ENCODE data around the gene C20orf96. TPM values are rescaled to one million over a fixed set of nuclear protein-coding genes. Genes with fewer than 3 reads are reported as not detected.
"Not testable (repeated sequence)": the region's sequence is repeated elsewhere in the genome, so short reads cannot be mapped to it uniquely, and the experiment has no call there.

Gene C20orf96
- total and polyA plus RNA-seq, 2 donors (not counting 3 experiments of a cell fraction or from before 2014, with no cell fraction given) = 17.0 to 17.2 TPM

DNA sequence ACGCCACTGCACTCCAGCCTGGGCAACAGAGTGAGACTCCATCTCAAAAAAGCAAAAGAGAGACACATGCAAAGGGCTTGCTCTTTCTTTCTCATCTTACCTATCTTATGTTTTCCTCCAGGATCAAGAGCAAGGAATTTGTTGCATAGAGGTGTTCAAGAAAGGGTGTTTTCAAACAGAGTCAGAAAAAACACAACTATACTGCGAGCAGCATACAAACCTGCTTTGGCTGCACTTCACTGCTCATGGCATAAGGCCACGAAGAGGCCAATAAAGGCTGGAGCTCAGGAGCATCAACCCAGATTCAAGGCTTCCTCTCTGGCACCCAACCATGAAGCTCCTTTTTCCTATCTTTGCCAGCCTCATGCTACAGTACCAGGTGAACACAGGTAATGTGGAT lies 63.6 kb downstream of the C20orf96 start, which contains the start of gene DEFB129:
Gene DEFB129, plus strand, starts transcription at position 301 of the 400 bp plus-strand sequence. Its CDS starts 31 bp downstream, at position 332.
- ChIA-PET CTCF (interaction anchor here (0.7 to 1.3 kb wide), 4 partner anchors 10 to 512 kb away, joined by 3 to 4 read pairs (median 3); no protein-coding TSS in a partner anchor), POLR2A (no interaction called here)
- TF ChIP-seq FOS (IDR thresholded peaks at IDR 0.05; ENCODE audit: borderline replicate concordance, insufficient read depth, low read length) (no peak), JUN (IDR thresholded peaks at IDR 0.05; ENCODE audit: borderline replicate concordance, insufficient read depth, insufficient read length, low read depth) (no peak), POLR2A (IDR thresholded peaks at IDR 0.05; ENCODE audit: low read depth, low read length) (no peak), POLR2AphosphoS5 (IDR thresholded peaks at IDR 0.05; ENCODE audit: insufficient read depth, low read depth, low read length) (no peak)
- Histone ChIP-seq H3K36me3 (ENCODE audit: control insufficient read depth in 2 of 2, extremely low read depth in 1 of 2, insufficient read depth in 2 of 2, low read length in 2 of 2) (no peaks in the 10 kb centered on the region), H3K4me2 (ENCODE audit: insufficient read depth, low read length) (no peak within 1 kb of the TSS), H3K27me3 (ENCODE audit: control insufficient read depth in 2 of 2, insufficient read depth in 2 of 2, low read length in 2 of 2) (peaks cover 6 to 14% of the 10 kb centered on the region in 2 experiments), H2AFZ (ENCODE audit: low read depth, low read length) (no peak within 1 kb of the TSS), H3K9me3 (replicated peaks; ENCODE audit: control insufficient read depth, insufficient read depth, low read length) (no peaks in the 10 kb centered on the region), H3K4me1 (ENCODE audit: control insufficient read depth, extremely low read depth, insufficient read depth, low read length) (no peaks in the 10 kb centered on the region), H3K4me3 (replicated peaks in 1 of 3; ENCODE audit: insufficient read depth in 1 of 3, low read depth in 1 of 3, low read length in 3 of 3) (no peak within 1 kb of the TSS), H3K27ac (ENCODE audit: insufficient read depth, low read depth, low read length) (no peak within 1 kb of the TSS), H3K9ac (replicated peaks; ENCODE audit: extremely low read depth, insufficient read depth, low read length) (no peak within 1 kb of the TSS), H3K79me2 (ENCODE audit: control insufficient read depth, insufficient read depth, low read length) (no peaks in the 10 kb centered on the region), H4K20me1 (replicated peaks; ENCODE audit: control insufficient read depth, extremely low read depth, insufficient read depth, low read length) (no peaks in the 10 kb centered on the region), H3K9me1 (replicated peaks; ENCODE audit: control insufficient read depth, extremely low read depth, insufficient read depth, low read length) (no peaks in the 10 kb centered on the region)
- DNase-seq (ENCODE audit: low read depth, low spot score) = no peak
- dilution Hi-C loops (cut with MboI; ENCODE audit: extremely low pct_ligation_motif_present, low sequenced_read_pairs) (no loop called here), intact Hi-C loops (cut with micrococcal nuclease) (no loop called here)
- BruUV-seq (replicated peaks) = no TSS peak
- no peak for FAIRE-seq

DNA sequence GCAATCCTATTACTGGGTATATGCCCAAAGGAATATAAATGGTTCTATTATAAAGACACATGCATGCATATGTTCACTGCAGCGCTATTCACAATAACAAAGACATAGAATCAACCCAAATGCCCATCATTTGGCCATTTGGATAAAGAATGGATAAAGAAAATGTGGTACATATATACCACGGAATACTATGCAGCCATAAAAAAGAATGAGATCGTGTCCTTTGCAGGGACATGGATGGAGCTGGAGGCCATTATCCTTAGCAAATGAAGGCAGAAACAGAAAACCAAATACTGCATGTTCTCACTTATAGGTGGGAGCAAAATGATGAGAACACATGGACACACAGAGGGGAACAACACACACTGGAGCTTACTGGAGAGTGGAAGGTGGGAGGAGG lies 64.7 kb downstream of the C20orf96 start:
- POLR2A ChIA-PET; intact Hi-C loops (cut with micrococcal nuclease); H3K4me1 ChIP-seq (ENCODE audit: control insufficient read depth, extremely low read depth, insufficient read depth, low read length); H4K20me1 ChIP-seq (replicated peaks; ENCODE audit: control insufficient read depth, extremely low read depth, insufficient read depth, low read length); BruUV-seq (replicated peaks); DNase-seq (ENCODE audit: low read depth, low spot score); H3K9me3 ChIP-seq (replicated peaks; ENCODE audit: control insufficient read depth, insufficient read depth, low read length); H3K9me1 ChIP-seq (replicated peaks; ENCODE audit: control insufficient read depth, extremely low read depth, insufficient read depth, low read length); FAIRE-seq; H3K79me2 ChIP-seq (ENCODE audit: control insufficient read depth, insufficient read depth, low read length); dilution Hi-C loops (cut with MboI; ENCODE audit: extremely low pct_ligation_motif_present, low sequenced_read_pairs); H2AFZ ChIP-seq (ENCODE audit: low read depth, low read length); H3K9ac ChIP-seq (replicated peaks; ENCODE audit: extremely low read depth, insufficient read depth, low read length); H3K27ac ChIP-seq (ENCODE audit: insufficient read depth, low read depth, low read length); H3K4me2 ChIP-seq (ENCODE audit: insufficient read depth, low read length); CTCF ChIA-PET; H3K36me3 ChIP-seq (ENCODE audit: control insufficient read depth in 2 of 2, extremely low read depth in 1 of 2, insufficient read depth in 2 of 2, low read length in 2 of 2); H3K4me3 ChIP-seq (replicated peaks in 1 of 3; ENCODE audit: insufficient read depth in 1 of 3, low read depth in 1 of 3, low read length in 3 of 3): not testable (repeated sequence)
- peaks cover 6 to 16% of the 10 kb centered on the region in 2 experiments for H3K27me3 ChIP-seq (ENCODE audit: control insufficient read depth in 2 of 2, insufficient read depth in 2 of 2, low read length in 2 of 2)
